ENCODE results near the gene RNGTT. TPM values are rescaled to one million over a fixed set of nuclear protein-coding genes. Genes with fewer than 3 reads are reported as not detected.
"Not testable (repeated sequence)": the region's sequence is repeated elsewhere in the genome, so short reads cannot be mapped to it uniquely, and the experiment has no call there.

The RNGTT gene
- total RNA-seq, 1 experiment from 2014 or later, result 15.2 TPM

DNA sequence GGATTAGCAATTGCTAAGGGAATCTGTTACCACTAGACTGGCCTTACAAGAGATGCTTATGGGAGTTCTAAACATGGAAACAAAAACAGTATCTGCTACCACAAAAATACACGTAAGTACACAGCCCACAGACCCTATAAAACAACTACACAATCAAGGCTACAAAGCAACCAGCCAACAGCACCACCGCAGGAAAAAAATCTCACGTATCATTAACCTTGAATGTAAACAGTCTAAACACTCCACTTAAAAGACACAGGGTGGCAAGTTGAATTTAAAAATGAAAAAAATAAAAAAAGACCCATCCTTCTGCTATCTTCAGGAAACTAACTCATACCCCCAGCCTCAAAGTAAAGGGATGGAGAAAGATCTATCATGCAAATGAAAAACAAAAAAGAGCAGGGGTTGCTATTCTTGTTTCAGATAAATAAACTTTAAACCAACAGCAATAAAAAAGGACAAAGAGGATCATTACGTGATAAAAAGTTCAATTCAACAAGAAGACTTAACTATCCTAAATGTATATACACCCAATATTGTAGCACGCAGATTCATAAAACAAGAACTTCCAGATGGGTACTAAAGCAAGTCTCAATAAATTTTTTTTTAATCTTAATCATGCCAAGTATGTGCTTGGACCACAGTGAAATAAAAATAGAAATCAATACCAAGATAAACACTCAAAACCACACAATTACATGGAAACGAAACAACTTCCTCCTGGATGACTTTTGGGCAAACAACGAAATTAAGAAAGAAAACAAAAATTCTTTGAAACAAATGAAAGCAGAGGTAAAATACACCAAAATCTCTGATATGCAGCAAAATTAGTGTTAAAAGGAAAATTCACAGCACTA, 52.3 kb downstream of the RNGTT start:
- ChIA-PET CTCF (no interaction called here), POLR2A (ENCODE audit: unreplicated experiment) (no interaction called here)
- H4K20me1 ChIP-seq (ENCODE audit: insufficient read depth), result no peaks in the 10 kb centered on the region

DNA sequence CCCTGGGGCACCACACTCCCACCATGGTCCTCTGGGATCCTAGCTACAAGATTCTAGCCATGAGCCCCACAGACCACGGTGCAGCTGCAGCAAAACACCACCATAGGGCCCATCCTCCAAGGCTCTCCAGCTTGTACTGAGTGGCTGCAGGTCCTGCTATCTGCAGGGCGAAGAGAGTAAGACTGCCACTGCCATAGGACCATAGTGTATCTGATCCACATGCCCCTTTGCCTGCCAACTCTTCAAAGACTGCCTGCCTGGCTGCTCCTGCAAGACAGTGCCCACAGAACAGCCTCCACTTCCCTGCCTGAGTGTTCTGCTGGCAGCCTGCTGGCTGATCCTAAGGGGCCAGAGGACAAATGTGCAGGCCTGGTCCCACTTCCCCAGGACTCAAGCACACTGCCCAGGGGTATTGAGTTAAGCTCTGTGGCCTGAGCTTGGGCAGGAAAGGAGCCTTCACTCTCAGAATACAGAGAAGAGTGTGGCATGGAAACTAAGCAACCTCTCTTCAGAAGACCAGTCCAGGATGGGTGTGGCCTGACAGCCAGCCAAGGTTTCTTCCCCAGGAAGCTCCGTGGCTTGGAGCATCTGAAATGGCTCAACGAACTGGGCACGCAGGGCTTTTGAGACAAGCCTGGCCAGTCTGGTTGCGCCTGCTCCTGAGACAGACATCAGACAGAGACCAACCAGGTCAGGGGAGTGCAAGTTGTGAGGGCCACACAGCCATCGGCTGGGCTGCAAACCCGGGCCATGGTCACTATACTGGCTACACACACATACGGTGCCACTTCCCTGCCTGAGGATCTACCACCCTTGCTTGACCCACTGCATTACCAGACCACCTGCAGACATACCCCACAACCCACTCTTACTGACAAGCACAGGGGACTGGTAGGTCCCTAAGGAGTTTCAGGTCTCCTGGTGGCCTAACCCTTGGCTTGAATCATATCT, 54.5 kb downstream of the RNGTT start:
- no peaks in the 10 kb centered on the region for H4K20me1 ChIP-seq (ENCODE audit: insufficient read depth)
- H3K9me3 ChIP-seq (ENCODE audit: insufficient read depth, low read depth), result no peaks in the 10 kb centered on the region
- TF ChIP-seq, protein P1, sequence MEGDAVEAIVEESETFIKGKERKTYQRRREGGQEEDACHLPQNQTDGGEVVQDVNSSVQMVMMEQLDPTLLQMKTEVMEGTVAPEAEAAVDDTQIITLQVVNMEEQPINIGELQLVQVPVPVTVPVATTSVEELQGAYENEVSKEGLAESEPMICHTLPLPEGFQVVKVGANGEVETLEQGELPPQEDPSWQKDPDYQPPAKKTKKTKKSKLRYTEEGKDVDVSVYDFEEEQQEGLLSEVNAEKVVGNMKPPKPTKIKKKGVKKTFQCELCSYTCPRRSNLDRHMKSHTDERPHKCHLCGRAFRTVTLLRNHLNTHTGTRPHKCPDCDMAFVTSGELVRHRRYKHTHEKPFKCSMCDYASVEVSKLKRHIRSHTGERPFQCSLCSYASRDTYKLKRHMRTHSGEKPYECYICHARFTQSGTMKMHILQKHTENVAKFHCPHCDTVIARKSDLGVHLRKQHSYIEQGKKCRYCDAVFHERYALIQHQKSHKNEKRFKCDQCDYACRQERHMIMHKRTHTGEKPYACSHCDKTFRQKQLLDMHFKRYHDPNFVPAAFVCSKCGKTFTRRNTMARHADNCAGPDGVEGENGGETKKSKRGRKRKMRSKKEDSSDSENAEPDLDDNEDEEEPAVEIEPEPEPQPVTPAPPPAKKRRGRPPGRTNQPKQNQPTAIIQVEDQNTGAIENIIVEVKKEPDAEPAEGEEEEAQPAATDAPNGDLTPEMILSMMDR (conservative IDR thresholded peaks at IDR 0.05), result no peak
- no peak for TF ChIP-seq EZH2 (IDR thresholded peaks at IDR 0.05; ENCODE audit: low read depth)
- H3K4me3 ChIP-seq, result no peak overlapping the region
- ChIA-PET POLR2A (ENCODE audit: unreplicated experiment) (no interaction called here), CTCF (no interaction called here)
- H3K4me2 ChIP-seq, result no peak overlapping the region
- no peaks in the 10 kb centered on the region for H3K27me3 ChIP-seq (ENCODE audit: insufficient read depth, low read depth)
- no peaks in the 10 kb centered on the region for H3K4me1 ChIP-seq (replicated peaks; ENCODE audit: insufficient read depth)
- H2AFZ ChIP-seq, result no peak overlapping the region
- no peaks in the 10 kb centered on the region for H3K36me3 ChIP-seq (ENCODE audit: low read depth)
- intact Hi-C loops (cut with micrococcal nuclease; ENCODE audit: unreplicated experiment), result no loop called here
- DNase-seq, result no peak
- BruUV-seq (replicated peaks), result no TSS peak
- no peaks in the 10 kb centered on the region for H3F3A ChIP-seq (ENCODE audit: insufficient read depth, low read depth)
- H3K27ac ChIP-seq, result no peak overlapping the region
- no peaks in the 10 kb centered on the region for H3K9me2 ChIP-seq (ENCODE audit: insufficient read depth)
- no peaks in the 10 kb centered on the region for H3K79me2 ChIP-seq (ENCODE audit: low read depth)

More for the DNA sequence above, 52.3 kb downstream of the RNGTT start:
- intact Hi-C loops (cut with micrococcal nuclease; ENCODE audit: unreplicated experiment), result no loop called here
- no TSS peak for BruUV-seq (replicated peaks)
- H3K36me3 ChIP-seq (ENCODE audit: low read depth), result no peaks in the 10 kb centered on the region
- no peak overlapping the region for H3K4me2 ChIP-seq
- TF ChIP-seq EZH2 (IDR thresholded peaks at IDR 0.05; ENCODE audit: low read depth), result no peak
- TF ChIP-seq, protein P1 (conservative IDR thresholded peaks at IDR 0.05), result no peak
- no peaks in the 10 kb centered on the region for H3K27me3 ChIP-seq (ENCODE audit: insufficient read depth, low read depth)
- H3K9me3 ChIP-seq (ENCODE audit: insufficient read depth, low read depth), result no peaks in the 10 kb centered on the region
- no peak overlapping the region for H3K4me3 ChIP-seq
- DNase-seq, result no peak
- no peaks in the 10 kb centered on the region for H3K4me1 ChIP-seq (replicated peaks; ENCODE audit: insufficient read depth)
- no peaks in the 10 kb centered on the region for H3F3A ChIP-seq (ENCODE audit: insufficient read depth, low read depth)
- no peak overlapping the region for H2AFZ ChIP-seq
- no peaks in the 10 kb centered on the region for H3K9me2 ChIP-seq (ENCODE audit: insufficient read depth)
- no peaks in the 10 kb centered on the region for H3K79me2 ChIP-seq (ENCODE audit: low read depth)
- H3K27ac ChIP-seq, result no peak overlapping the region

DNA sequence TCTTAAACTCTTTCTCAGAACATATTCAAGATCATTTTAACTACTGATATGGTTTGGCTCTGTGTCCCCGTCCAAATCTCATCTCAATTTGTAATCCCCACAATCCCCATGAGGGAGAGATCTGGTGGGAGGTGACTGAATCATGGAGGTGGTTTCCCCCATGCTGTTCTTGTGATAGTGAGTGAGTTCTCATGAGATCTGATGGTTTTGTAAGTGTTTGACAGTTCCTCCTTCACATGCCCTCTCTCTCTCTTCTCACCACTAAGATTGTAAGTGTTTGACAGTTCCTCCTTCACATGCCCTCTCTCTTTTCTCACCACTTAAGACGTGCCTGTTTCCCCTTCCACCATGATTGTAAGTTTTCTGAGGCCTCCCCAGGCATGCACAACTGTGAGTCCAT, 56.3 kb downstream of the RNGTT start:
- H3K79me2 ChIP-seq (ENCODE audit: low read depth); H3K4me1 ChIP-seq (replicated peaks; ENCODE audit: insufficient read depth); H3F3A ChIP-seq (ENCODE audit: insufficient read depth, low read depth); intact Hi-C loops (cut with micrococcal nuclease; ENCODE audit: unreplicated experiment); H3K4me2 ChIP-seq; H3K27me3 ChIP-seq (ENCODE audit: insufficient read depth, low read depth); H4K20me1 ChIP-seq (ENCODE audit: insufficient read depth); H2AFZ ChIP-seq; H3K36me3 ChIP-seq (ENCODE audit: low read depth); H3K9me2 ChIP-seq (ENCODE audit: insufficient read depth); BruUV-seq (replicated peaks); H3K4me3 ChIP-seq; CTCF ChIA-PET; H3K9me3 ChIP-seq (ENCODE audit: insufficient read depth, low read depth); DNase-seq; H3K27ac ChIP-seq: not testable (repeated sequence)
- POLR2A ChIA-PET (ENCODE audit: unreplicated experiment), result interaction anchor here (0.6 kb wide), 1 partner anchor 1605 kb away, joined by 13 read pairs; no protein-coding TSS in a partner anchor
